Mesodermal cell (in vitro differentiated cells): ENCODE measurements around the gene TMC4.
A peak's percentile ranks its signal among the peaks of the same experiment; 100 is the strongest.

Source experiments
- H3K27ac ChIP-seq: 2 replicates; pipeline ENCODE4 v1.7.0; 2013; ENCODE audit warnings: mild to moderate bottlenecking, low read depth, low read length, moderate library complexity; ENCODE audit not compliant: severe bottlenecking
- H3K36me3 ChIP-seq: 2 replicates; pipeline ENCODE4 v1.7.1; 2013; ENCODE audit warnings: mild to moderate bottlenecking, low read length, moderate library complexity; ENCODE audit not compliant: control insufficient read depth, insufficient read depth
- H3K4me1 ChIP-seq: one replicate; pipeline ENCODE4 v1.7.1; 2013; ENCODE audit warnings: mild to moderate bottlenecking, low read length; ENCODE audit not compliant: insufficient read depth, control insufficient read depth, poor library complexity, severe bottlenecking
- H3K4me3 ChIP-seq: 2 replicates; pipeline ENCODE4 v1.7.0; 2013; ENCODE audit warnings: low read length, control low read depth, mild to moderate bottlenecking; ENCODE audit not compliant: insufficient read depth, poor library complexity, severe bottlenecking; ENCODE audit errors: extremely low read depth
- H3K9me3 ChIP-seq: 2 replicates; pipeline ENCODE4 v1.7.1; 2013; ENCODE audit warnings: mild to moderate bottlenecking, low read length, moderate library complexity; ENCODE audit not compliant: control insufficient read depth
- WGBS, 2 experiments: methylation state at CpG; one replicate each; pipeline ENCODE4 v1.1.5; 2013; ENCODE audit warnings: missing lambda C conversion rate in 2 of 2; ENCODE audit not compliant: insufficient coverage in 2 of 2; 5-methylcytosine and 5-hydroxymethylcytosine counted together

Gene TMC4

DNA sequence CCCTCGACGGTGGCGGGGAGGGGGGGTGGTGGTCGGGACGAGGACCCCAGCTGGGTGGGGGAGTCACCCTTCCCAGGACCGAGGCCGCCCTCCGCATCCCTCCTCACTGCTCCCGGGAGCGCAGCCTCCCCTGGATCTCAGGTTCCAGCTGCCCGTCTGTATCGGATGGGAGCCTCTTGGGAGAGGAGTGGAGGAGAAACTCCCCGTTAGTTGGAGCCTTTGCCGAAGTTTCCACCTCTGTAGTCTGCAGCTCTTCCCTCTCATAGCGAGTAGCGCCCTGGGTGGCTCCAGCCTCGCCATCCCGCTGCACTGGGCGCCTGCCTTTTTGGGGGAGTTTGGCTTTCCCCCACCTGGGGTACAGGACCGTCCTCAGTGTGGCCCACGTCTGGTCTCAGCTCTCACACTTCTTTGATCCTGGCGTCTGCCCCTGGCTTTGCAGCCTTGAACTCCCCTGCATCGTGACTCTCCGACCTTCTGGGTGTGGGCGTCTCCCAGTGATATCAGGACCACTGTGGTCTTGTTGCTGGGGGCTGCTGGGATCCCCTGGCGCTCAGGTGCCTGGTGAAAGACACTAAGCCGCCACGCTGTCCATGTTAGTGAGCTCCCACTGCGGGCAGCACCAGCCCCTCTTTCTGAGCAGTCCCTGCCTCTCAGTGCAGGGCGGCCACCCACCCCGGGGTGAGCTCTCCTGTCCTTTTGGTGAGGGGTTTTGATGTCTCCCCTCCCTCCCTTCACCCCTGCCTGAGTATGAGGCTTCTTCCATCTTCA lies 34.3 kb downstream of the TMC4 start:
- Histone ChIP-seq H3K27ac (no peak overlapping the region), H3K4me1 (peaks cover 25% of the 10 kb centered on the region), H3K9me3 (no peaks in the 10 kb centered on the region), H3K36me3 (peaks cover 46% of the 10 kb centered on the region), H3K4me3 (peak overlapping the region; percentile 87)
- 35 to 61% methylated on average over 15 of the region's 31 CpGs for WGBS, 2 experiments

DNA sequence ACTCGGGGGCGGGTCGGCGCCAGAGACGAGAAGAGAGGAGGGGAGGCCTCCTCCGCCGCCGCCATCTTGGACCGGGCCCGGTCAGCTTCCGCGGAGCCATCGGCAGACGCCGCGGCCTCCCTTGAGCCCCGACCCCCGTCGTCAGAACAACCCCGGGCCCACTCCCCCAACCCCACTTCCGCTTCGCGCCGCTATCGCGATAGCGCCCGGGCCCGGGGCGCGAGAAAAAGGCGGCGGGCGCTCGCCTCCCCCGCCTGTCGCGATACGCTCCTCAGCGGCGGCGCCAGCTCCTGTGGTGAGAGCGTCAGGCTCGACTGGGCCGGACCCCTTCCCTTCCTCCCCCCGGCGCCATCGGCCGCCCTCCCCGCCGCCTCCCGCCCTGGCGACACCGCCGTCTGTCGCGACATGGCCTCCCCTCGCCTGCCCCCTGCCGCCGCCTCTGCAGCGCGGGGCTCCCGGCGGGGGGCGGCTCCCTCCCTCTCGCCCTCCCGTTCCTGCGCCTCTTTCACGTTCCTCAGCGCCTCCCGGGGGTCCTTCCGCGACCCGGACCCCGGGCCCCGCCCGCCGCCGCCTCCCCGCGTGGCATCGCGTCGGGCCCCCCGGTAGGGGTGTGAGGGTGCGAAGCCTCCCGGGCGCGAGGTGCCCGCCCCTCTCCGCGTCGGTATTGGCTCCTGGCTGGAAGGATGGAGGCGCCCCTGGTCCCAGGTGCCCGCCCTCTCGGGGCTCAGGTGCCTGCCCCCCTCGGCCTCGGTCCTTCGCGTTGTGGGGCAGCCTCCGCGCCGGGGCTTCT lies 35.1 kb downstream of the TMC4 start, which contains the start of gene CNOT3:
TSS of gene CNOT3 (plus strand) at position 64 of the 790 bp plus-strand sequence. CDS start 5,217 bp downstream, outside the sequence.
- 0% methylated on average over 41 to 66 of the region's 103 CpGs for WGBS, 2 experiments
- H3K36me3 ChIP-seq, result peaks cover 39% of the 10 kb centered on the region
- no peaks in the 10 kb centered on the region for H3K9me3 ChIP-seq
- H3K27ac ChIP-seq, result peak within 1 kb of the TSS; percentile 96
- H3K4me1 ChIP-seq, result peaks cover 25% of the 10 kb centered on the region
- H3K4me3 ChIP-seq, result peak within 1 kb of the TSS; percentile 87

DNA sequence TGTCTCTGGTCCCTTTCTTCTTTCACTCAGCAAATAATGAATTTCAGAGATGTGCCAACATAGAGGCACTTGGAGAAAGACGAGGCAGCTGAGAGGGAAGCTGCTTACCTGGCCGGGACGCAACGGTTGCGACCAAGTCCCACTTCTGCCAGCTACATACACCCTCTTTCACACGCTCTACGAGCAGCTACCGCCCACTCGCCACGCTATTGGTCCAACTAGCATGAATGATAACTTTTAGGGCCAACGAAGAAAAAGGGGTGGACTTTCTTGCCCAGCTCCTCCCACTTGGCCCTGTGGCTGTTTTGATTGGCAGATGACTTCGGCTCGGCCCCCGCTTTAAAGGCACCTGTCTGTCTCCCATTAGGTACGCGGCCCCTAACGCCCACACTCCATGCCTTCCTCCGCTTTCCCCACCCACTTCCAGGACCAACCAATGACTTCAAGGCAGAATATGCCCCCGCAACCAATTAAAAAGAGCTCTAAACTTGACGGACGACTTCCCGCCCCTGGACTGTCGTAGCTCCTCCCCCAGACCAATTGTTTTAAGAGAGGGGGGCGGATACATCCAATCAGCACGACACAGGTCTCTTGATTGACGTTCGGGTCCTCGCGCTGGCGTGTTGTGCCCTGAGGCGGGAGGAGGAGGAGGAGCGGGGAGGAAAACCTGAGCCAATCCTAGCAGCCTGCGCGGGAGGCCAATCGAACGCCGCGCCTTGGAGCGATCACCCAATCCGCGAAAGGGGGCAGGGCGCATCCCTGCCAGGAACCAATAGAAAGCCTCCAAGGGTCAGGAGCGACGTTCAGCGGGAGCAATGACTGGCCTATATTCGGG lies 35.9 kb downstream of the TMC4 start:
- H3K9me3 ChIP-seq, result no peaks in the 10 kb centered on the region
- peak overlapping the region; percentile 87 for H3K4me3 ChIP-seq
- WGBS, 2 experiments, result 0% methylated on average over 33 to 36 of the region's 46 CpGs
- peak overlapping the region; percentile 96 for H3K27ac ChIP-seq
- peaks cover 35% of the 10 kb centered on the region for H3K36me3 ChIP-seq
- peaks cover 24% of the 10 kb centered on the region for H3K4me1 ChIP-seq

GRCh38 chr19:54136086-54136863 lies 36.7 kb downstream of the TMC4 start:
- no peaks in the 10 kb centered on the region for H3K9me3 ChIP-seq
- peaks cover 17% of the 10 kb centered on the region for H3K4me1 ChIP-seq
- peaks cover 33% of the 10 kb centered on the region for H3K36me3 ChIP-seq
- H3K4me3 ChIP-seq, result peak overlapping the region; percentile 57
- WGBS, 2 experiments, result 1 to 4% methylated on average over 24 to 27 of the region's 30 CpGs
- H3K27ac ChIP-seq, result peak overlapping the region; percentile 67

DNA sequence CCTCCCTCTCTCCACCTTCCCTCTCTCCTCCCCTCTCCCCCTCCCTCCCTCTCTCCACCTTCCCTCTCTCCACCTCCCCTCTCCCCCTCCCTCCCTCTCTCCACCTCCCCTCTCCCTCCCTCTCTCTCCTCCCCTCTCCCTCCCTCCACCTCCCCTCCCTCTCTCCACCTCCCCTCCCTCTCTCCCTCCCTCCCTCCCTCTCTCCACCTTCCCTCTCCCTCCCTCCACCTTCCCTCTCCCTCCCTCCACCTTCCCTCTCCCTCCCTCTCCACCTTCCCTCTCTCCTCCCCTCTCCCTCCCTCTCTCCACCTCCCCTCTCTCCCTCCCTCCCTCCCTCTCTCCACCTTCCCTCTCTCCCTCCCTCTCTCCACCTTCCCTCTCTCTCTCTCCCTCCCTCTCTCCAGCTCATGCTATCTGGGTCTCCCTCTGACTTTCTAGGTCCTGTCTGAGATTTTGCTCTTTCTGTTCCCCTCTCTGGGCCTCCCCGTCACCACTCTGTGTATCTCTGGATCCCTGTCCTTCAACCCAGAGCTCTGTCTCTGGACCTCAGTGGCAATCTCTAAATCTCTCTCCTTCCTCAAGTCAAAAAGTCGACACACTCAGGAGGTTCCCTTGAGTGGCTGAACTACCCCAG lies 38.9 kb downstream of the TMC4 start:
- Histone ChIP-seq H3K36me3 (peaks cover 27% of the 10 kb centered on the region), H3K4me1 (peaks cover 10% of the 10 kb centered on the region), H3K9me3 (no peaks in the 10 kb centered on the region), H3K4me3 (no peak overlapping the region), H3K27ac (no peak overlapping the region)
- WGBS, 2 experiments, result 54 to 58% methylated on average over 2 of the region's 2 CpGs

- H3K4me1 ChIP-seq, result peaks cover 4% of the 10 kb centered on the region
- 90 to 92% methylated on average over 5 to 8 of the region's 10 CpGs for WGBS, 2 experiments
- no peaks in the 10 kb centered on the region for H3K9me3 ChIP-seq
- no peak overlapping the region for H3K4me3 ChIP-seq
- no peak overlapping the region for H3K27ac ChIP-seq
- H3K36me3 ChIP-seq, result peaks cover 33% of the 10 kb centered on the region
Measured at GRCh38 chr19:54133312-54133956, 39.5 kb downstream of the TMC4 start.

- no peak overlapping the region for H3K27ac ChIP-seq
- 92 to 95% methylated on average over 19 to 20 of the region's 20 CpGs for WGBS, 2 experiments
- H3K36me3 ChIP-seq, result peaks cover 68% of the 10 kb centered on the region
Measured at GRCh38 chr19:54129617-54129996, 43.4 kb downstream of the TMC4 start.

GRCh38 chr19:54128796-54129616 lies 44.0 kb downstream of the TMC4 start:
- peaks cover 74% of the 10 kb centered on the region for H3K36me3 ChIP-seq
- no peak overlapping the region for H3K27ac ChIP-seq
- H3K9me3 ChIP-seq, result no peaks in the 10 kb centered on the region
- no peak overlapping the region for H3K4me3 ChIP-seq
- WGBS, 2 experiments, result 95 to 98% methylated on average over 39 of the region's 41 CpGs
- no peaks in the 10 kb centered on the region for H3K4me1 ChIP-seq

More at GRCh38 chr19:54129617-54129996, 43.4 kb downstream of the TMC4 start:
- H3K9me3 ChIP-seq, result no peaks in the 10 kb centered on the region
- H3K4me1 ChIP-seq, result no peaks in the 10 kb centered on the region
- no peak overlapping the region for H3K4me3 ChIP-seq

GRCh38 chr19:54128441-54128725 lies 44.6 kb downstream of the TMC4 start:
- no peak overlapping the region for H3K27ac ChIP-seq
- WGBS, 2 experiments, result 92 to 97% methylated on average over 17 to 20 of the region's 20 CpGs
- H3K9me3 ChIP-seq, result no peaks in the 10 kb centered on the region
- H3K4me1 ChIP-seq, result no peaks in the 10 kb centered on the region
- peaks cover 80% of the 10 kb centered on the region for H3K36me3 ChIP-seq
- no peak overlapping the region for H3K4me3 ChIP-seq
